ENCODE measurements around the gene ISCU. TPM values are rescaled to one million over a fixed set of nuclear protein-coding genes. Genes with fewer than 3 reads are reported as not detected.
A peak's percentile ranks its signal among the peaks of the same experiment; 100 is the strongest.

The ISCU gene
- total and polyA plus RNA-seq, 8 donors: 83.3 to 256 (median 165) TPM

DNA sequence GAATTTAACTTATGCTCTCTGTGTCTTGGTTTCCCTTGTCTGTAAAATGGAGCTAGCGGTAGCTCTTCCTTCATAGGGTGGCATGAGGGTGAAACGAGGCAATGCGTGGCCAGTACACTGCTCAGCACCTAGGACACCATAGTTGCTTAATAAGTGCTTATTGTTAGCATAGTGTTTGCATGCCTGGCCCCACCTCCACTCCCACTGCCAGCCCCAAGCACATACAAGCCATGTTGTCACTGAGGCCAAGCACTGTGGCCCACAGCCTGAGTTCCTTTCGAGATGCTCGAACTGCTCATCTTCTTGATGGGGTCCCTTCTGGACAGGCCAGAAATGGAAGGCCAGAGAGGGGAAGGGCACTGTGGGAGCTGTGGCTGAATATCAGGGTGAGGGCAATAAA is 46.5 kb upstream of the ISCU start:
- Histone ChIP-seq H3K9me3 (no peaks in the 10 kb centered on the region), H3K36me3 (peaks cover 25 to 43% (median 41%) of the 10 kb centered on the region in 4 donors), H3K27ac (peak overlapping the region in 4 of 5 donors; percentile 79 to 93 (median 87)), H3K27me3 (no peaks in the 10 kb centered on the region), H3K4me1 (peaks cover 11 to 33% (median 28%) of the 10 kb centered on the region in 4 donors), H3K4me3 (peak overlapping the region; percentile 79 to 99 (median 82))
- TF ChIP-seq POLR2A (IDR thresholded peaks at IDR 0.05) (no peak), POLR2AphosphoS5 (IDR thresholded peaks at IDR 0.05) (no peak), EP300 (IDR thresholded peaks at IDR 0.05) (no peak)
- TF ChIP-seq, protein P1, sequence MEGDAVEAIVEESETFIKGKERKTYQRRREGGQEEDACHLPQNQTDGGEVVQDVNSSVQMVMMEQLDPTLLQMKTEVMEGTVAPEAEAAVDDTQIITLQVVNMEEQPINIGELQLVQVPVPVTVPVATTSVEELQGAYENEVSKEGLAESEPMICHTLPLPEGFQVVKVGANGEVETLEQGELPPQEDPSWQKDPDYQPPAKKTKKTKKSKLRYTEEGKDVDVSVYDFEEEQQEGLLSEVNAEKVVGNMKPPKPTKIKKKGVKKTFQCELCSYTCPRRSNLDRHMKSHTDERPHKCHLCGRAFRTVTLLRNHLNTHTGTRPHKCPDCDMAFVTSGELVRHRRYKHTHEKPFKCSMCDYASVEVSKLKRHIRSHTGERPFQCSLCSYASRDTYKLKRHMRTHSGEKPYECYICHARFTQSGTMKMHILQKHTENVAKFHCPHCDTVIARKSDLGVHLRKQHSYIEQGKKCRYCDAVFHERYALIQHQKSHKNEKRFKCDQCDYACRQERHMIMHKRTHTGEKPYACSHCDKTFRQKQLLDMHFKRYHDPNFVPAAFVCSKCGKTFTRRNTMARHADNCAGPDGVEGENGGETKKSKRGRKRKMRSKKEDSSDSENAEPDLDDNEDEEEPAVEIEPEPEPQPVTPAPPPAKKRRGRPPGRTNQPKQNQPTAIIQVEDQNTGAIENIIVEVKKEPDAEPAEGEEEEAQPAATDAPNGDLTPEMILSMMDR (IDR thresholded peaks at IDR 0.05): no peak
- peak in 1 of 2 donors; percentile 16 for DNase-seq
- WGBS, 5 donors: 38 to 55% (median 47%) methylated on average over 5 of the region's 5 CpGs
- intact Hi-C loops (cut with DNase I; ENCODE audit: low total_unique reads): no loop called here

DNA sequence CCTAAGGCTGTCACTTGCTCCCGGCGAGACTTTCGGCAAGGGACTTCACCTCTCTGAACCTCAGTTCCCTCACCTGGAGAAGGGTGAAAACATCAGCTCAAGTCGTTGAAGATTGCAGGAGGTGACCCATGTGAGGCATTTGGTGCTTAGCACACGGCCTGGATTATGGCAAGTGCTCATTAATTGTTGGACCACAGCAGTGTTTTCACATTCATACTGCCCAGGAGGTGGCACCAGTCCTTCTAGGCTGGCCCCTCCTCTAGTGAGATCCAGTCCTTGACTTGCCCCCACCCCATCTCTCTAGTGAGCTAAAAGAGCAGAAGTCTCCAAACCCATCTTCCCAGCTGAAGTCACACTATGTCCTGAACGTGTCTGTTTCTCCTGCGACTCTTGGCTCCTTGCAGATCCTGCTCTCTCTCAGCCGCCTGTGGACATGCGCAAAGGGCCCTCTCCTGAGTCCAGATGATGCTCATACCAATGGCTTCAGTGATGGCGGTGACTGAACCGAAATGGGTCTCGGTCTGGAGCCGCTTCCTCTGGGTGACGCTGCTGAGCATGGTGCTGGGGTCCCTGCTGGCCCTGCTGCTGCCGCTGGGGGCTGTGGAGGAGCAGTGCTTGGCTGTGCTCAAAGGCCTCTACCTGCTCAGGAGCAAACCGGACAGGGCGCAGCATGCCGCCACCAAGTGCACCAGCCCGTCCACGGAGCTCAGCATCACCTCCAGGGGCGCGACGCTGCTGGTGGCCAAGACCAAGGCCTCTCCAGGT is 45.7 kb upstream of the ISCU start:
- Histone ChIP-seq H3K4me3 (peak overlapping the region in 1 of 4 donors; percentile 79), H3K36me3 (peaks cover 32 to 51% (median 49%) of the 10 kb centered on the region in 4 donors), H3K27me3 (no peaks in the 10 kb centered on the region), H3K9me3 (no peaks in the 10 kb centered on the region), H3K27ac (peak overlapping the region in 1 of 5 donors; percentile 85), H3K4me1 (peaks cover 11 to 30% (median 27%) of the 10 kb centered on the region in 4 donors)
- peak in 1 of 2 donors; percentile 16 for DNase-seq
- TF ChIP-seq, protein P1 (IDR thresholded peaks at IDR 0.05): no peak
- TF ChIP-seq POLR2A (IDR thresholded peaks at IDR 0.05): no peak
- no peak for TF ChIP-seq POLR2AphosphoS5 (IDR thresholded peaks at IDR 0.05)
- TF ChIP-seq EP300 (IDR thresholded peaks at IDR 0.05): no peak
- 79 to 87% (median 85%) methylated on average over 12 to 23 of the region's 23 CpGs for WGBS, 5 donors
- intact Hi-C loops (cut with DNase I; ENCODE audit: low total_unique reads): no loop called here

DNA sequence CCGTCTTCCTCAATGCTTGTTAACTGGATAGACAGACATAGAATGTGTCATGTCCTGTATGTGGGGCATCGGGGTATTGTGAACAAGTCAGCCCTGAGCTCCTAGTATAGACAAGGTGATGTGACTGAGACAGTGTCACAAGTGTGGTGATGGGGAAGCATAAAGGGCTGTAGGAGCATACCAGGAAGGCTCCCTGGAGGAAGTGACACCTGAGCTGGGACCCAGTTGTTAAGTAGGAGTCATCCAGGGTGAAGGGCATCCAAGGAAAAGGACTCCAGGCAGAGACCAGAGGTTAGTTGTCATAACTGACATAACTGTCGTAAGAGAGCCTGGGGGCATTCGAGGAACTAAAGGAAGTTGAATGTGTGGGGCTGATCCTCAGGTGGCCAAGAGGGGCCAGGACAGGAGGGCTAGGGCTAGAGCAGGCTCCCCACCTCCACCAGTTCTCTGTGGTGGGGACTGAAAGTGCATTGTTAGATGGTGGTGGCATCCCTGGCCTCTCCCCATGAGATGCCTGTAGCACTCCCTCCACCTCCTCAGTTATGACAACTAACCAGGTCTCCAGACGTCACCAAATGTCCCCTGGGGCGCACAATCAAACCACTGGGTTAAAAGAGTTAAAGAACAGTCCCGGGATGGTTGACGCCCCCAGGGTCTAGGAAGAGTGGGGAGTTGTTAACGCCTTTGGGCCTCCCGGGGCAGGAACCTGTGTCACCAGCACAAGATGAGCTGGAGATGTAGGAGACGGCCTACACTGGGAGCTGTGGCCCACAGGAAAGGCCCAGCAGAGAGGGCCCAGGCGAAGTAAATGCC is 44.9 kb upstream of the ISCU start:
- TF ChIP-seq POLR2A (IDR thresholded peaks at IDR 0.05) (no peak), POLR2AphosphoS5 (IDR thresholded peaks at IDR 0.05) (no peak), EP300 (IDR thresholded peaks at IDR 0.05) (no peak)
- TF ChIP-seq, protein P1 (IDR thresholded peaks at IDR 0.05): no peak
- no peaks in the 10 kb centered on the region for H3K27me3 ChIP-seq
- H3K9me3 ChIP-seq: no peaks in the 10 kb centered on the region
- DNase-seq: no peak
- H3K4me3 ChIP-seq: no peak overlapping the region
- H3K36me3 ChIP-seq: peaks cover 36 to 59% (median 57%) of the 10 kb centered on the region in 4 donors
- no peak overlapping the region for H3K27ac ChIP-seq
- peaks cover 11 to 25% (median 21%) of the 10 kb centered on the region in 4 donors for H3K4me1 ChIP-seq
- WGBS, 5 donors: 85 to 90% (median 87%) methylated on average over 12 of the region's 12 CpGs
- intact Hi-C loops (cut with DNase I; ENCODE audit: low total_unique reads): no loop called here

DNA sequence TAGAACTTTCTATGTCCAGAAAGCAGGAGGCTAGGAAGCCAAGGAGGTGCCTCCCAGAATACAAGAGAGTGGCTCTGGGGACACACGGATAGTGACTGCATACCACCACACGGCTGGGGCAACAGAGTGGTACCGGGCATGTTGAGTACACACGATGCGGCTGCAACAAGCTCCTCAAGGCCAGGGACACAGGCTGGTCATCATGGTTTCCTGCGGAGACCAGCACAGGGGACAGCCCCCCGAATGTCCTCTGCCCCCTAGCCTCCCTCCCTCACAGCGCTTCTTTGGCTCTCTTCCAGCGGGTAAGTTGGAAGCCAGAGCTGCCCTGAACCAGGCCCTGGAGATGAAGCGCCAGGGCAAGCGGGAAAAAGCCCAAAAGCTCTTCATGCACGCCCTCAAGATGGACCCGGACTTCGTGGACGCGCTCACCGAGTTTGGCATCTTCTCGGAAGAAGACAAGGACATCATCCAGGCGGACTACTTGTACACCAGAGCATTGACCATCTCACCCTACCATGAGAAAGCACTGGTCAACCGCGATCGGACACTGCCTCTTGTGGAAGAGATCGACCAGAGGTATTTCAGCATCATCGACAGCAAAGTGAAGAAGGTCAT is 44.2 kb upstream of the ISCU start:
- Histone ChIP-seq H3K36me3 (peaks cover 39 to 66% (median 64%) of the 10 kb centered on the region in 4 donors), H3K9me3 (no peaks in the 10 kb centered on the region), H3K4me1 (peaks cover 11 to 25% (median 21%) of the 10 kb centered on the region in 4 donors), H3K27ac (no peak overlapping the region), H3K27me3 (no peaks in the 10 kb centered on the region), H3K4me3 (no peak overlapping the region)
- DNase-seq: peak in 1 of 2 donors; percentile 5
- TF ChIP-seq POLR2A (IDR thresholded peaks at IDR 0.05): no peak
- TF ChIP-seq EP300 (IDR thresholded peaks at IDR 0.05): no peak
- TF ChIP-seq, protein P1 (IDR thresholded peaks at IDR 0.05): no peak
- TF ChIP-seq POLR2AphosphoS5 (IDR thresholded peaks at IDR 0.05): no peak
- intact Hi-C loops (cut with DNase I; ENCODE audit: low total_unique reads): no loop called here
- WGBS, 5 donors: 93 to 97% (median 94%) methylated on average over 24 of the region's 24 CpGs

Measured in stomach (tissue), 9 donors.